HEK293T (cell line): ENCODE data around the gene TNFSF10.

Experiments used
- CTCF ChIA-PET: fragments of 350-600 bp; formaldehyde crosslinking; extraction: SDS; loops from one replicate; lab custom pipeline; 2021; ENCODE audit warnings: antibody characterized with exemption, inconsistent platforms; lab: Yijun Ruan, JAX
- POLR2A ChIA-PET: fragments of 350-600 bp; formaldehyde crosslinking; extraction: SDS; loops from one replicate; lab custom pipeline; 2020; ENCODE audit warnings: antibody characterized with exemption, inconsistent platforms; lab: Yijun Ruan, JAX
- DNase-seq: peaks from one replicate; pipeline ENCODE4 v3.0.0; 2012; ENCODE audit warnings: mixed read lengths; ENCODE audit errors: extremely low spot score
- ARNT ChIP-seq: fragments of 450-650 bp; IDR thresholded peaks from 2 replicates; pipeline ENCODE4 v1.6.1; 2017; ENCODE audit warnings: mild to moderate bottlenecking
- BHLHE40 ChIP-seq: fragments of 450-650 bp; IDR thresholded peaks from 2 replicates; pipeline ENCODE4 v1.6.1; 2016; ENCODE audit warnings: mild to moderate bottlenecking, moderate library complexity, borderline replicate concordance
- CTBP1 ChIP-seq: fragments of 450-650 bp; IDR thresholded peaks from 2 replicates; pipeline ENCODE4 v1.6.1; 2016; ENCODE audit warnings: borderline replicate concordance
- ELF4 ChIP-seq: fragments of 450-650 bp; IDR thresholded peaks from 2 replicates; pipeline ENCODE4 v1.6.1; 2017; ENCODE audit warnings: antibody characterized with exemption
- FOXA1 ChIP-seq: fragments of 450-650 bp; IDR thresholded peaks from 2 replicates; pipeline ENCODE4 v1.6.1; 2016; ENCODE audit warnings: mild to moderate bottlenecking
- FOXK2 ChIP-seq: fragments of 450-650 bp; IDR thresholded peaks from 2 replicates; pipeline ENCODE4 v1.6.1; 2016; ENCODE audit warnings: mild to moderate bottlenecking
- FOXM1 ChIP-seq: fragments of 450-650 bp; IDR thresholded peaks from 2 replicates; pipeline ENCODE4 v1.6.1; 2017; ENCODE audit warnings: mild to moderate bottlenecking, borderline replicate concordance
- HDGF ChIP-seq: fragments of 450-650 bp; IDR thresholded peaks from 2 replicates; pipeline ENCODE4 v1.6.1; 2017; ENCODE audit warnings: antibody characterized with exemption, borderline replicate concordance
- L3MBTL2 ChIP-seq: fragments of 450-650 bp; conservative IDR thresholded peaks from 2 replicates; pipeline ENCODE4 v1.6.1; 2016; ENCODE audit warnings: mild to moderate bottlenecking
- LEF1 ChIP-seq: fragments of 450-650 bp; IDR thresholded peaks from 2 replicates; pipeline ENCODE4 v1.6.1; 2017; ENCODE audit warnings: mild to moderate bottlenecking, borderline replicate concordance
- NFRKB ChIP-seq: fragments of 450-650 bp; IDR thresholded peaks from 2 replicates; pipeline ENCODE4 v1.6.1; 2016; ENCODE audit warnings: mild to moderate bottlenecking, moderate library complexity
- PKNOX1 ChIP-seq: fragments of 450-650 bp; IDR thresholded peaks from 2 replicates; pipeline ENCODE4 v1.6.1; 2016
- SP1 ChIP-seq: fragments of 450-650 bp; IDR thresholded peaks from 2 replicates; pipeline ENCODE4 v1.6.1; 2017
- SUZ12 ChIP-seq: fragments of 450-650 bp; IDR thresholded peaks from 2 replicates; pipeline ENCODE4 v1.6.1; 2016; ENCODE audit warnings: mild to moderate bottlenecking
- TARDBP ChIP-seq: fragments of 450-650 bp; IDR thresholded peaks from 2 replicates; pipeline ENCODE4 v1.6.1; 2016
- ZNF384 ChIP-seq: fragments of 450-650 bp; IDR thresholded peaks from 2 replicates; pipeline ENCODE4 v1.6.1; 2016

Gene TNFSF10

GRCh38 chr3:172536505-172536904 lies 13.3 kb upstream of the TNFSF10 start:
- ChIA-PET CTCF (no interaction called here), POLR2A (no interaction called here)
- no peak for TF ChIP-seq SP1
- no peak for TF ChIP-seq BHLHE40
- TF ChIP-seq ZNF384, result no peak
- no peak for TF ChIP-seq ARNT
- no peak for TF ChIP-seq L3MBTL2
- TF ChIP-seq FOXK2, result no peak
- TF ChIP-seq SUZ12, result no peak
- no peak for TF ChIP-seq ELF4
- no peak for TF ChIP-seq LEF1
- TF ChIP-seq CTBP1, result no peak
- no peak for TF ChIP-seq FOXA1
- TF ChIP-seq PKNOX1, result no peak
- no peak for TF ChIP-seq NFRKB
- DNase-seq, result no peak

GRCh38 chr3:172530566-172530965 lies 7.3 kb upstream of the TNFSF10 start:
- CTCF ChIA-PET, result interaction anchor here (0.8 kb wide), 1 partner anchor 64 kb away, joined by 4 read pairs; no protein-coding TSS in a partner anchor
- POLR2A ChIA-PET, result no interaction called here

GRCh38 chr3:172530101-172530561 lies 6.9 kb upstream of the TNFSF10 start:
- ChIA-PET POLR2A (no interaction called here), CTCF (interaction anchor here (0.8 kb wide), 1 partner anchor 65 kb away, joined by 4 read pairs; no protein-coding TSS in a partner anchor)
- DNase-seq, result no peak
- TF ChIP-seq BHLHE40, result no peak
- no peak for TF ChIP-seq SUZ12
- no peak for TF ChIP-seq SP1
- TF ChIP-seq ARNT, result no peak
- TF ChIP-seq CTBP1, result no peak
- no peak for TF ChIP-seq ELF4
- no peak for TF ChIP-seq PKNOX1
- no peak for TF ChIP-seq L3MBTL2
- TF ChIP-seq FOXA1, result no peak
- TF ChIP-seq FOXK2, result no peak
- TF ChIP-seq TARDBP, result no peak
- TF ChIP-seq FOXM1, result no peak
- no peak for TF ChIP-seq HDGF
- no peak for TF ChIP-seq LEF1
- TF ChIP-seq NFRKB, result no peak

More at GRCh38 chr3:172530566-172530965, 7.3 kb upstream of the TNFSF10 start:
- DNase-seq, result no peak
- TF ChIP-seq FOXK2 (no peak), LEF1 (no peak), TARDBP (no peak), CTBP1 (no peak), PKNOX1 (no peak), NFRKB (no peak)

GRCh38 chr3:172528677-172529076 lies 5.4 kb upstream of the TNFSF10 start:
- TF ChIP-seq FOXA1 (no peak), ZNF384 (no peak), ARNT (no peak), FOXM1 (no peak), BHLHE40 (no peak), LEF1 (no peak), TARDBP (no peak), SP1 (no peak), NFRKB (no peak)
- POLR2A ChIA-PET, result interaction anchor here (1.4 kb wide), 1 partner anchor 11 kb away, joined by 4 read pairs; no protein-coding TSS in a partner anchor
- no peak for DNase-seq
- CTCF ChIA-PET, result no interaction called here

GRCh38 chr3:172527306-172527705 lies 4.1 kb upstream of the TNFSF10 start:
- DNase-seq, result no peak
- ChIA-PET CTCF (no interaction called here), POLR2A (no interaction called here)
- no peak for TF ChIP-seq ARNT
- TF ChIP-seq TARDBP, result no peak
- TF ChIP-seq NFRKB, result no peak
- TF ChIP-seq HDGF, result no peak
- no peak for TF ChIP-seq FOXM1
- no peak for TF ChIP-seq L3MBTL2
- no peak for TF ChIP-seq PKNOX1
- TF ChIP-seq ZNF384, result no peak
- no peak for TF ChIP-seq BHLHE40
- TF ChIP-seq ELF4, result no peak
- no peak for TF ChIP-seq FOXK2
- no peak for TF ChIP-seq SP1
- TF ChIP-seq FOXA1, result no peak
- no peak for TF ChIP-seq LEF1
- TF ChIP-seq SUZ12, result no peak
- TF ChIP-seq CTBP1, result no peak

- POLR2A ChIA-PET, result no interaction called here
- no peak for TF ChIP-seq TARDBP
- TF ChIP-seq PKNOX1, result no peak
- TF ChIP-seq SUZ12, result no peak
- TF ChIP-seq LEF1, result no peak
- no peak for TF ChIP-seq SP1
- no peak for TF ChIP-seq ELF4
- TF ChIP-seq HDGF, result no peak
- TF ChIP-seq ZNF384, result no peak
- TF ChIP-seq NFRKB, result no peak
- CTCF ChIA-PET, result no interaction called here
- no peak for DNase-seq
Measured at GRCh38 chr3:172525116-172525613, 1.9 kb upstream of the TNFSF10 start.
